Bronchial epithelial cell (primary cell): Measurements from ENCODE around the gene MARCO. TPM values are rescaled to one million over a fixed set of nuclear protein-coding genes. Genes with fewer than 3 reads are reported as not detected.
A peak's percentile ranks its signal among the peaks of the same experiment; 100 is the strongest.

Experiments used
- DNase-seq: peaks from one replicate; pipeline ENCODE4 v3.0.0-alpha.2; 2010; ENCODE audit warnings: low read depth
- FAIRE-seq: peaks from 2 replicates; lab custom pipeline; 2011; peaks lifted over from hg19 to GRCh38; lab: Jason Lieb, UNC
- H3K27me3 ChIP-seq: 2 replicates; pipeline ENCODE4 v1.5.1; 2011; ENCODE audit warnings: low read length; ENCODE audit not compliant: control insufficient read depth, insufficient read depth
- H3K36me3 ChIP-seq: 2 replicates; pipeline ENCODE4 v1.5.1; 2011; ENCODE audit warnings: low read length; ENCODE audit not compliant: control insufficient read depth, insufficient read depth
- H3K4me3 ChIP-seq: 2 replicates; pipeline ENCODE4 v1.5.1; 2011; ENCODE audit warnings: mild to moderate bottlenecking, low read depth, low read length, control low read depth
- total RNA-seq: library from RNA; depleted of rRNA; stranded (reverse); fragments of >200 nt; gene quantifications from 2 replicates; pipeline ENCODE4 v1.2.1, GENCODE V29; 2014
- TF ChIP-seq, protein P1 (sequence below): IDR thresholded peaks from 2 replicates; pipeline ENCODE4 v1.5.1; 2011; ENCODE audit warnings: mild to moderate bottlenecking, moderate library complexity, low read length, control low read depth, inconsistent platforms; ENCODE audit not compliant: insufficient read depth, severe bottlenecking

The MARCO gene
- total RNA-seq, 1 donor from 2014 or later: not detected

DNA sequence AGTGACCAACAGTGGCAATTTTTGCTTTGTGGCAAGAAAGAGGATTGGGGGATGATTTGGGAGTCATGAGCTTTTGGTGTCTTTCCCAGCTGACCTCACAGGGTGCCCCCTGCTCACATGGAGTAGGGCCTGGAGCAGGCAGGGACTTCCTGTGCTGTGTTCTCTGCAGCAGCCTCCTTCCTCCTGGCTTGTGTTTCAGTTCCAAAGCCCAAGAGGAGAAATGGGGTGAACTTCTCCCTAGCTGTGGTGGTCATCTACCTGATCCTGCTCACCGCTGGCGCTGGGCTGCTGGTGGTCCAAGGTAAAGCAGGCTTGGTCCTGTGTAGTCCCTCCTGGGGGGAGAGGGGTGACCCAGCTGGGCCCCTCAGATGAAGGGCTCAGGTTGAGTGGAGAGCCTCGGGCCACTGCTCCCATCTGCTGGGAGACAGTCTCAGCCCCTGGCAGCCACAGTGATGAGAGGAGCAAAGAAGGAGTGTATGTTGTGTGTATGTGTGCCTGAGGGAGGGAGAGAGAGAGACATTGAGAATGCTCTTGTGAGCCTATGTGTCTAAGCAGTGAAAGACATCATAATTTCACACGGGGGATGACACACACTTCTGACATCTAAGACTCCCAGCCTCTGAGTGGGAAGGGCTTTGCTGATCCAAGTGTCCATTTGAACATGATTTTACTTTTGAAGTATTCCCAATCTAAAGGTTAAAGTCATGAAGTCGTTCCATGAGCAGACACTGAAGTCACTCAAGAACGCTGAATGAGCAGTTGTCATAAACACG is 27.2 kb downstream of the MARCO start:
- peak; percentile 16 for DNase-seq

DNA sequence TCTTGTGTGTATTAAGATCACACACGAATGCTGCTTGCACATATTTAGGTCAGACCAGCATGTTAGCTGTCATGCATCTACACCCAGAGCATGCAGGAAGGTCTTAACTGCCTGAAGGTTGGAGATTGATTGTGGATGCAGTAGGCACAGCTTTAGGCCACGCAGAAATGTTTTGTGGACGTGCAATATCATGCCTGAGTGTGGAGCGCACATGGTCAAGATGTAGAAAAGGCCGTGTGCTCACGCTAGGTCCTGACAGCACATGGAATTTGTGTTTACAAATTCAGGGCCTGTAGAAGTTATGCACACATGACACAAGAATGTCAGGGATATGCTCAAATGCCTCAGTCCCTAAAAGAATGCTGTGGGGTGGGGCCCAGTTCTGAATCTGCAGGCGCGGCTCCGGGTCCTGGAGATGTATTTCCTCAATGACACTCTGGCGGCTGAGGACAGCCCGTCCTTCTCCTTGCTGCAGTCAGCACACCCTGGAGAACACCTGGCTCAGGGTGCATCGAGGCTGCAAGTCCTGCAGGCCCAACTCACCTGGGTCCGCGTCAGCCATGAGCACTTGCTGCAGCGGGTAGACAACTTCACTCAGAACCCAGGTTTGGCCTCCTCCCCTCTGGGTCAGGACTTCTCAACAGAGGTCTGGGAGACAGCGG is 27.9 kb downstream of the MARCO start:
- FAIRE-seq (peak; percentile 58), DNase-seq (no peak)
- H3K4me3 ChIP-seq: no peak overlapping the region
- TF ChIP-seq, protein P1, sequence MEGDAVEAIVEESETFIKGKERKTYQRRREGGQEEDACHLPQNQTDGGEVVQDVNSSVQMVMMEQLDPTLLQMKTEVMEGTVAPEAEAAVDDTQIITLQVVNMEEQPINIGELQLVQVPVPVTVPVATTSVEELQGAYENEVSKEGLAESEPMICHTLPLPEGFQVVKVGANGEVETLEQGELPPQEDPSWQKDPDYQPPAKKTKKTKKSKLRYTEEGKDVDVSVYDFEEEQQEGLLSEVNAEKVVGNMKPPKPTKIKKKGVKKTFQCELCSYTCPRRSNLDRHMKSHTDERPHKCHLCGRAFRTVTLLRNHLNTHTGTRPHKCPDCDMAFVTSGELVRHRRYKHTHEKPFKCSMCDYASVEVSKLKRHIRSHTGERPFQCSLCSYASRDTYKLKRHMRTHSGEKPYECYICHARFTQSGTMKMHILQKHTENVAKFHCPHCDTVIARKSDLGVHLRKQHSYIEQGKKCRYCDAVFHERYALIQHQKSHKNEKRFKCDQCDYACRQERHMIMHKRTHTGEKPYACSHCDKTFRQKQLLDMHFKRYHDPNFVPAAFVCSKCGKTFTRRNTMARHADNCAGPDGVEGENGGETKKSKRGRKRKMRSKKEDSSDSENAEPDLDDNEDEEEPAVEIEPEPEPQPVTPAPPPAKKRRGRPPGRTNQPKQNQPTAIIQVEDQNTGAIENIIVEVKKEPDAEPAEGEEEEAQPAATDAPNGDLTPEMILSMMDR: no peak
- no peaks in the 10 kb centered on the region for H3K27me3 ChIP-seq
- H3K36me3 ChIP-seq: no peaks in the 10 kb centered on the region

More for the DNA sequence above, 27.2 kb downstream of the MARCO start:
- Histone ChIP-seq H3K36me3 (no peaks in the 10 kb centered on the region), H3K4me3 (no peak overlapping the region), H3K27me3 (no peaks in the 10 kb centered on the region)
- TF ChIP-seq, protein P1: no peak
- FAIRE-seq: no peak

DNA sequence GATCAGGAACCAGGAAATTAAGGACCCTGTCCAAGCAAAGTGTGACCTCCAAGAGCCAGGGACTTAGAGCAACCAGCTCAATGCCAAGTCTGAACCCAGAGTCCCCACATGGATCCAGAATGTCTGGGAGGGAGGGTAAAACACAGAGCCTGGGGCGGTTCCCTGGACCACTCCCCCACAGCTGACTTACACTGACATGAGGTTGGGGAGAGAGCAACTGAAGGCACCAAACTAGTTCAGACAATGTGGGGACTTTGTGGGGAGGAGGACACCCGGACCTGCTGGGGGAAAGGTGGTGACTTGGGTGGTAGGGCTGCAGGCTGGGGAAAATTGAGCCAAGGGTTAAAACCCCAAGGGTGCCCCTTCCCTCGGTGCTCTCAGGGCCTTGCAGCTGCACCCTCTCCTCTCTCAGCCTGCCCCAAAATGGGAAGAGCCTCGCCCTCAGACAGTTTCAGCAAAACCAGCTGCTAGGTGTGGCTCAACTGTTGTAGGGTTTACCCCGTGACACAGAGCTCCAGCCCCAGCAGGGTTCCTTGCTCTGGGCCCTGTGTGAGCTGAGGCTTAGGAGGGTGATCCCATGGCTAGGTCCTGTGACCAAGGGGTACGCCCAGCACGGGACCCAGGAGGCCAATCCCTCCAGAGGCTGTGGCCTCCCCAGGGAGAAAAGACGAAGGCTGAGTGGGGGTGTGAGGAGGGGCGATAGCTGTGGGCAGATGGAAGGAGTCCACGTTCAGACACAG is 28.6 kb downstream of the MARCO start:
- TF ChIP-seq, protein P1: no peak
- Histone ChIP-seq H3K36me3 (no peaks in the 10 kb centered on the region), H3K4me3 (no peak overlapping the region), H3K27me3 (no peaks in the 10 kb centered on the region)
- no peak for FAIRE-seq
- no peak for DNase-seq

DNA sequence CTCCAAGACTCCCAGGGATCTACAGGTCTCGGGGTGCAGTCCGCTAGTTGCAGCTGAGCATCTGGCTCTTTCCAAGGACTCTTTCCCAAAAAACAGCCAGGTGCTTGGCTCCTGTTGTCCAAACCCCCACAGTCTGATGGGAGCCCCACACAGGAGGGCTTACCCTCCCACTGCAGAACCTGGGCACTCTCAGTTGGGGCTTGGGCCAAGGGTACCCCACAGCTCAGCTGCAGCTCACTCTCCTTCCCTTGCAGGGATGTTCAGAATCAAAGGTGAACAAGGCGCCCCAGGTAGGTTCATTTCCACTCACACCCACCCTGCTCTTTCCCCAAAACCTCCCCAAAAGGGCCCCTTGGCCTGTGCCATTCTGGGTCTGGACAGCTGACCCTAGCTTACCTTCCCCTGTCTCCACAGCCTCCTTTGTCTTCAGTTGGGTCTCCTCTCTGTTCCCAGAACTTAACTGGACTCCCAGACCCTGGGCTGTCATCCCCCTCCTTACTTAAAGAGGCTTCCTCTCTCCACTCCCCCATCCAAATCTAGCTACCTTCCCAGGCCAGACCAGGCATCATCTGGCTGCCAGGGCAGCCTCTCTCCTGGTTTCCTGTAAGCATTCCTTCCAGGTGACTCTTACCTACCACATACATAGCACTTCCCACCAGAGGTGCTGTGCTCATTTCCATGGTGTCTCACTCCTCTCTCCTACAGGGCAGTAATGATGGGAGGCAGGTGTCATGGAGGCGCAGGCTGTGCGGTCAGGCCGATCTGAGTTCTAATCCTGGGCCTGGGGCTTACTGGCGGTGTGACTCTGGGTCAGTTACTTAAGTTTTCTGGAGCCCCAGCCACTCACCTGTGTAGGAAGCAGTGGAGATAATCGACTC is 29.5 kb downstream of the MARCO start:
- H3K36me3 ChIP-seq: no peaks in the 10 kb centered on the region
- DNase-seq (peak; percentile 85), FAIRE-seq (peak; percentile 50)
- TF ChIP-seq, protein P1: peak; percentile 36
- H3K4me3 ChIP-seq: no peak overlapping the region
- no peaks in the 10 kb centered on the region for H3K27me3 ChIP-seq

DNA sequence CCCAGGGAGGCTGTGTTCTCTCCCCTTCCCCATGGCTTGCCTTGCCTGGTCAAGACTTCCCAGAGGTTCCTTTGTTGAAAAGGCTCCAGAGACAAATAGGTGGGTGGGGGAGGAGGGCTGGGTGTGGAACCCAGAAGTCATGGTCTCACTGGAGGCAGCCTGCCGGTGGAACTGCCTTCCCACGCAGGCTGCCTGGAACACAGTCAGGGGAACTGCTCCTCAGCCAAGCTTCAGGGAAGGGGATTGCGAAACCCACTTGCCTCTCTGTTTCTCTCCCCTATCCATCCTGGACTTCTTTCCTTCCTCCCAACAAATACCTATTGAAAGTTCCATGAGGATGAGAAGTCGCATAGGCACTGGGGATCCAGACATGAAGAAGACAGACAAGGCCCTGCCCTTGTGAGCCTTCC is 31.6 kb downstream of the MARCO start:
- Histone ChIP-seq H3K36me3 (no peaks in the 10 kb centered on the region), H3K27me3 (no peaks in the 10 kb centered on the region), H3K4me3 (no peak overlapping the region)
- DNase-seq: peak; percentile 71
- peak; percentile 28 for FAIRE-seq
- TF ChIP-seq, protein P1: no peak
